GM19023 (cell line): ENCODE results near the gene LRRC8B.
A peak's percentile ranks its signal among the peaks of the same experiment; 100 is the strongest.

ENCODE experiments used
- ATAC-seq: cut with Tn5 transposase; IDR thresholded peaks from one replicate; pipeline ENCODE4 v1.9.1; 2021; ENCODE audit warnings: mild to moderate bottlenecking, moderate library complexity; ENCODE audit not compliant: unreplicated experiment

The LRRC8B gene

GRCh38 chr1:89546082-89546889, 21.7 kb downstream of the LRRC8B start:
- no peak for ATAC-seq

- ATAC-seq: no peak
These were observed 22.4 kb downstream of the LRRC8B start for GRCh38 chr1:89546934-89547562.

GRCh38 chr1:89547563-89548116, 23.0 kb downstream of the LRRC8B start:
- ATAC-seq: no peak

GRCh38 chr1:89548122-89548857, 23.7 kb downstream of the LRRC8B start:
- no peak for ATAC-seq

- ATAC-seq: no peak
These were observed 26.4 kb downstream of the LRRC8B start for GRCh38 chr1:89550995-89551394.

- ATAC-seq: peak; percentile 64
These were observed 27.9 kb downstream of the LRRC8B start for GRCh38 chr1:89552471-89553081.

- no peak for ATAC-seq
These were observed 28.5 kb downstream of the LRRC8B start for GRCh38 chr1:89553157-89553556.

- no peak for ATAC-seq
These were observed 30.9 kb downstream of the LRRC8B start for GRCh38 chr1:89555550-89555949.

- ATAC-seq: no peak
These were observed 32.3 kb downstream of the LRRC8B start for GRCh38 chr1:89556726-89557444.

GRCh38 chr1:89557445-89557825, 32.8 kb downstream of the LRRC8B start:
- ATAC-seq: no peak

- no peak for ATAC-seq
These were observed 33.3 kb downstream of the LRRC8B start for GRCh38 chr1:89557956-89558355.

GRCh38 chr1:89563957-89564604, 39.5 kb downstream of the LRRC8B start:
- no peak for ATAC-seq

- ATAC-seq: no peak
These were observed 40.9 kb downstream of the LRRC8B start for GRCh38 chr1:89565521-89565920.

GRCh38 chr1:89566761-89567174, 42.1 kb downstream of the LRRC8B start:
- ATAC-seq: no peak

- no peak for ATAC-seq
These were observed 43.2 kb downstream of the LRRC8B start for GRCh38 chr1:89567797-89568196.

GRCh38 chr1:89573410-89573809, 48.8 kb downstream of the LRRC8B start:
- ATAC-seq: no peak

- no peak for ATAC-seq
These were observed 50.0 kb downstream of the LRRC8B start for GRCh38 chr1:89574621-89575020.

- no peak for ATAC-seq
These were observed 50.6 kb downstream of the LRRC8B start for GRCh38 chr1:89575207-89575606.

GRCh38 chr1:89576013-89576412, 51.4 kb downstream of the LRRC8B start:
- ATAC-seq: no peak

- ATAC-seq: no peak
These were observed 53.5 kb downstream of the LRRC8B start for GRCh38 chr1:89578151-89578550.
